ENCODE results near the gene SELENOO.
A peak's percentile ranks its signal among the peaks of the same experiment; 100 is the strongest.

SELENOO gene

GRCh38 chr22:50257041-50257440, 56.2 kb downstream of the SELENOO start:
- no peak for DNase-seq

- DNase-seq = no peak
These were observed 56.9 kb downstream of the SELENOO start for GRCh38 chr22:50257451-50258360.

DNA sequence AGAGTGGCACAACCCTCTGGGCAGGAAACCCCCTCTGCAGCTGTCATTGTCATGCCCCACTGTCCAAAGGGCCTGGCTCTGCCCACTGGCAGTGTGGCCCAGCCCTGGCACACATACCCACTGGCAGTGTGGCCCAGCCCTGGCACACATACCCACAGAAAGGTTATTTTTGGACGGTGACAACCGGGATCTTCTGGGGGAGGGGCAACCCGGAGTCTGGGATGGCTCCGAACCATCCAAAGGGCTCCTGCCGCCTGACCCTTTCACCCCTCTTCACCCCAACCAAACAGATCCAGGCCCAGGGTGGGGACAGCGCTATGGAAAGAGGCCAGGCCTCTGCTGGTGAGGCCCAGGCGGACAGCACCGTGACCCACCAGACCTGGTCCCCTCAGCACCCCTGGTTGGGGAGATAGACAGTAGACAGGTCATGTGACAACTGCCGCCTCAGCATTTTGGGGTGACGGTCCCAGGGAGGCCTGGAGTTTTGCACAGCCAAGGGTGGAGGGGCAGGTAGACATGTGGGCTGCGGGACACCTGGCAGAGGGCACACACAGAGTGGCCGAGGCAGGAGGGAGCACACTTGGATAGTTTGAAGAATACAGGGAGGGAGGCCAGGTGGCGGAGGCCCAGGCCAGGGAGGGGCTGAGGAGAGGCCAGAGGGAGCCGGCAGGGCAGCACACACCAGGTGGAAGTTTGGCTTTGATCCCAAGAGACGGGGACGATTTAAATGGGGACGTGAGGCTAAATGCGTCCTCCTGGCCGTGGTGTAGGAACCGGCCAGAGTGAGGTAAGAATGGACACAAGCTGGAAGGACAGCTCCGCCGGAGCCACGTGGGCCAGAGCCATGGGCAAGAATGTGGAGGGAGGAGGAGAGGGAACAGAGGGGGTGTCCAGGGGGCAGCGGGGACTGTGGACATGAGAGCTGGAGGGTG, 57.8 kb downstream of the SELENOO start:
- DNase-seq = no peak

- no peak for DNase-seq
These were observed 58.5 kb downstream of the SELENOO start for GRCh38 chr22:50259302-50259701.

DNA sequence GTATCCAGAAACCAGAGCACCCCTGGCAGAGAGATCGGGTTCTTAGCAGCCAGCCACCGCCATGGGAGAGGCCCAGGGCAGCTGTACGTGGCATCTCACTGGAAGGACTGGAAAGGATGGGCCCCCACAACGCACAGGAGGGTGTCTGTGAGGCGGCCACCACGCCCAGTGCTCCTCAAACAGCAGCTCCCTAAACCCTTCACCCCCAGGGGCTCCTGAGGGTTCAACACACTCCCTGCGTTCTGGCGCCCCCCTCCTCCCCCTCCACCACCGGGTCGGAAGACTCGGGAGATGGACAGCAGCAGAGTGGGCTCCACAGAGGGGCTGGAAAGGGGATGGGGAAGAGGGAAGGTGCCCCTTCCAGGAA, 59.6 kb downstream of the SELENOO start:
- no peak for DNase-seq

DNA sequence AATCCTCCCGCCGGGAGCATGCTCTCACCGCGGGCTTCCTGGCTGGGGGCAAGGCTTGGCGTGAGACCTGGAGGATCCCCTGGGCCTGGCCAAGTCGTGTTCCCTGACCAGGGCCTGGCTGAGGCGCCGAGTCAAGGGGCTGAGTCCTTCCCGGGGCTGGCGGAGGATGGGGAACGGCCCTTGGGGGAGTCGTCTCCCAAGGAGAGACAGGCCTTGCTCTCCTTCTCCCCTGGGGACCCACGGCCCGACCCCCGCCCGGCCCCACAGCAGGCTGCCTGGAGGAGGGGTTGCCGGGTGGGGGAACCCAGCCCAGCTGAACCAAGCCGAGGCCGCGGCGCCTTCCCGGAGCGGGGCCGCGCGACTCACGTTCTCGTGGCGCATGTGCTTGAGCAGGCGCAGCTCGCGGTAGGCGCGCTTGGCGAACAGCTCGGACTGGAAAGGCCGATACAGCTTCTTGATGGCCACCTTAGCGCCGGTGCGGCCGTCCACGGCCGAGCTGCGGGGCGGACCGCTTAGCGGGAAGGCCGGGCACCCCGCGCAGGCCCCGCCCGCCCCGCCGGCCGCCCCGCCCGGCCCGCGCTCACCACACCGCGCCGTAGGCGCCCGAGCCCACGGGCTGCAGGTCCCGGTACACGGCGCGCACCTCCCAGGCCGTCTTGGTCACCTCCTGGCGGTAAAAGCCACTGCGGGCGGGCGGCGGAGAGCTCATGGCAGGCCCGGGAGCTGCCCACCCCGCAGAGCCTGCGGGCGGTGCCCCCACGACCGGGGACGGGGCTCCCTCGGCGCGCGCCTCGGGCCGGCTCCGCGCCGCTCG, 60.2 kb downstream of the SELENOO start:
- DNase-seq = no peak

- peak; percentile 19 for DNase-seq
These were observed 61.0 kb downstream of the SELENOO start, which contains the start of gene MAPK12 for GRCh38 chr22:50261615-50262459. MAPK12 (minus strand) TSS chr22:50261683; CDS start chr22:50261509, 174 bp downstream.

GRCh38 chr22:50262460-50262911, 61.7 kb downstream of the SELENOO start:
- DNase-seq = no peak

- DNase-seq = no peak
These were observed 62.3 kb downstream of the SELENOO start for GRCh38 chr22:50262973-50263617.

DNA sequence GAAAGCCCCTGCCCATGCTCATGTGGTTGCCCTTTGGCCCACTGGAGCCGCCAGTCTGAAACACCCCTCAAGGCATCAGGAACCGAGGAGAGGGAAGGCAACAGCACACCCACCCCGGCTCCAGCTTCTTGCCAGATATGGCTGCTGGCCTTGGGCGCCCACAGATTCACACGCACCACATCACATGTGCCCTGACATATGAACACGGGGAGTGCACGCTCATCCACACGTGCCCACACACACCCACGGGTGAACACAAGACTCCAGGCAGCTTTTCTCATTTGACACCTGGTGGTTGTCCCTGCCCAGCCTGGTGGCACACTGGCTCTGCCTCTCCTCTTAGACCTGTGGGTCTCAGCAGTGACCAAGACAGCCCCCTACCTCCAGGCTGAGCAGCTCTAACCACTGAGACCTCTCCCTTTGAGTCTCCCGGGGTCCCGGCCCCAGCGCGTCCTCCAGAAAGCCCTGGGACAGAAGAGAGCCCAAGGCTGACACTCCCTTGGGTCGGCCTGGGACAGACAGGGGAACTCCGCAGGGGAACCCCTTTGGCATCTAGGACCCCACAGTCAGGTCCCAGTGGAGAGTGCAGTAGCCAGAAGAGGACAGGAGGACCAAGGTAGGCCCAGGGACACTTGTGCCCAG, 63.4 kb downstream of the SELENOO start:
- no peak for DNase-seq

- DNase-seq = no peak
These were observed 64.3 kb downstream of the SELENOO start for GRCh38 chr22:50264946-50265669.

DNA sequence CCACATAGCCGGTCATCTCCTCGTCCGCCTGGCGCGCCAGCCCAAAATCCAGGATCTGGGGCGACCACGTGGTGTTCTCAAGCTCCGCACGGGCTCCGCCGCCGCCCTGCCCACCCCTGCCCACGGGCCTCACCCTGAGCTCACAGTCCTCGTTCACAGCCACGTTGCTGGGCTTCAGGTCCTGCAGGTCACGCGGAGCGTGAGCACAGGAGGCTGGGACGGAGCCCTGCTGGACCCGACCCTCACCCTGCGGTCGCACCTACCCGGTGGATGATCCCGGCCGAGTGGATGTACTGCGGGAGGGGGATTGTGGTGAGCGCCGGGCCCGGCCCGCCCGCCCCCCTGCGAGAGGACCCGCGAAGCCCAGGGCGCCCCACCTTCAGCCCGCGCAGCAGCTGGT, 66.2 kb downstream of the SELENOO start:
- no peak for DNase-seq

All from NCI-H526 treated with DMSO at 0.1 percent for 48 hours (cell line).